IMR-90 (cell line): ENCODE results near the gene SAG. TPM values are rescaled to one million over a fixed set of nuclear protein-coding genes. Genes with fewer than 3 reads are reported as not detected.

ENCODE experiments used
- ATAC-seq: fragments of 200-7000 bp; cut with Tn5 transposase; 2 replicates; pipeline ENCODE4 v1.9.1; 2020; ENCODE audit warnings: low read depth, mild to moderate bottlenecking, moderate library complexity
- BruUV-seq: library from RNA; stranded (reverse); fragments of 400-500 nt; replicated peaks from 2 replicates; lab custom pipeline; 2021; lab: Mats Ljungman, UMichigan
- CTCF ChIA-PET: fragments of 300-600 bp; formaldehyde crosslinking; extraction: SDS; loops from one replicate; lab custom pipeline; 2021; ENCODE audit warnings: antibody characterized with exemption; lab: Yijun Ruan, JAX
- POLR2A ChIA-PET: fragments of 300-600 bp; sonication (Branson Sonifier 250); formaldehyde crosslinking; loops from one replicate; lab custom pipeline; 2022; ENCODE audit warnings: antibody characterized with exemption; ENCODE audit not compliant: unreplicated experiment; lab: Charles Lee
- DNase-seq: peaks from one replicate; pipeline ENCODE4 v3.0.0; 2013
- H2AFZ ChIP-seq: replicated peaks from 2 replicates; pipeline ENCODE3; 2013; ENCODE audit warnings: low read length, mild to moderate bottlenecking; ENCODE audit not compliant: poor library complexity
- H2AK5ac ChIP-seq: 2 replicates; pipeline ENCODE4 v1.6.1; 2013; ENCODE audit warnings: low read depth, low read length, inconsistent platforms
- H2AK9ac ChIP-seq: replicated peaks from 2 replicates; pipeline ENCODE3; 2013; ENCODE audit warnings: mild to moderate bottlenecking, low read depth, low read length, moderate library complexity; ENCODE audit not compliant: poor library complexity
- H2BK120ac ChIP-seq: 2 replicates; pipeline ENCODE4 v1.6.1; 2013; ENCODE audit warnings: low read depth, low read length, inconsistent platforms
- H2BK15ac ChIP-seq: 3 replicates; pipeline ENCODE4 v1.6.1; 2013; ENCODE audit warnings: low read depth, low read length, inconsistent platforms
- H2BK20ac ChIP-seq: 2 replicates; pipeline ENCODE4 v1.6.1; 2013; ENCODE audit warnings: low read depth, mild to moderate bottlenecking, inconsistent platforms, low read length, moderate library complexity
- H2BK5ac ChIP-seq: 2 replicates; pipeline ENCODE4 v1.6.1; 2013; ENCODE audit warnings: mild to moderate bottlenecking, low read depth, low read length, inconsistent platforms; ENCODE audit not compliant: poor library complexity, severe bottlenecking
- H3K14ac ChIP-seq: replicated peaks from 2 replicates; pipeline ENCODE4 v1.6.1; 2013; ENCODE audit warnings: low read depth, low read length, inconsistent platforms
- H3K18ac ChIP-seq: 2 replicates; pipeline ENCODE4 v1.6.1; 2013; ENCODE audit warnings: low read depth, low read length, control low read depth
- H3K23ac ChIP-seq: 2 replicates; pipeline ENCODE4 v1.6.1; 2013; ENCODE audit warnings: low read depth, low read length, inconsistent platforms
- H3K27ac ChIP-seq: 2 replicates; pipeline ENCODE4 v1.5.1; 2013; ENCODE audit warnings: mild to moderate bottlenecking, control low read depth, low read length; ENCODE audit not compliant: insufficient read depth
- H3K27me3 ChIP-seq: 2 replicates; pipeline ENCODE4 v1.6.1; 2013; ENCODE audit warnings: low read length; ENCODE audit not compliant: control insufficient read depth, insufficient read depth
- H3K36me3 ChIP-seq: 2 replicates; pipeline ENCODE4 v1.6.1; 2013; ENCODE audit warnings: low read length, mixed read lengths; ENCODE audit not compliant: control insufficient read depth, insufficient read depth
- H3K4ac ChIP-seq: 2 replicates; pipeline ENCODE4 v1.6.1; 2013; ENCODE audit warnings: low read depth, low read length, inconsistent platforms
- H3K4me1 ChIP-seq: 2 replicates; pipeline ENCODE4 v1.6.1; 2013; ENCODE audit warnings: low read length, mixed read lengths; ENCODE audit not compliant: control insufficient read depth, insufficient read depth
- H3K4me2 ChIP-seq: 2 replicates; pipeline ENCODE4 v1.6.1; 2013; ENCODE audit warnings: low read depth, mild to moderate bottlenecking, control low read depth, low read length, moderate library complexity
- H3K4me3 ChIP-seq: 2 replicates; pipeline ENCODE4 v1.5.1; 2013; ENCODE audit warnings: low read depth, mild to moderate bottlenecking, control low read depth, low read length, moderate library complexity; ENCODE audit not compliant: insufficient read depth
- H3K56ac ChIP-seq: 2 replicates; pipeline ENCODE4 v1.6.1; 2013; ENCODE audit warnings: low read length, inconsistent platforms; ENCODE audit not compliant: insufficient read depth; ENCODE audit errors: extremely low read depth
- H3K79me1 ChIP-seq, 2 experiments: 2 replicates each; pipeline ENCODE4 v1.6.1; 2013; ENCODE audit warnings: low read length in 2 of 2, inconsistent platforms in 1 of 2, low read depth in 1 of 2
- H3K9ac ChIP-seq: 2 replicates; pipeline ENCODE4 v1.6.1; 2013; ENCODE audit warnings: low read depth, low read length, control low read depth
- H3K9me1 ChIP-seq: 2 replicates; pipeline ENCODE4 v1.6.1; 2013; ENCODE audit warnings: low read length, inconsistent platforms; ENCODE audit not compliant: insufficient read depth
- H3K9me3 ChIP-seq: 2 replicates; pipeline ENCODE4 v1.6.1; 2013; ENCODE audit warnings: low read length; ENCODE audit not compliant: control insufficient read depth, insufficient read depth
- H4K20me1 ChIP-seq: 2 replicates; pipeline ENCODE4 v1.6.1; 2013; ENCODE audit warnings: low read length, inconsistent platforms; ENCODE audit not compliant: insufficient read depth
- H4K5ac ChIP-seq: 2 replicates; pipeline ENCODE4 v1.6.1; 2013; ENCODE audit warnings: mild to moderate bottlenecking, low read depth, low read length, control low read depth
- H4K8ac ChIP-seq, 2 experiments: 2 replicates each; pipeline ENCODE4 v1.6.1; 2013; ENCODE audit warnings: low read depth in 2 of 2, low read length in 2 of 2, control low read depth in 1 of 2, inconsistent platforms in 1 of 2
- H4K91ac ChIP-seq: 2 replicates; pipeline ENCODE4 v1.6.1; 2013; ENCODE audit warnings: low read depth, low read length, inconsistent platforms; ENCODE audit not compliant: insufficient read depth
- BHLHE40 ChIP-seq: fragments of 150-350 bp; IDR thresholded peaks from 2 replicates; pipeline ENCODE4 v1.6.1; 2016; ENCODE audit warnings: mild to moderate bottlenecking, low read depth, low read length
- CHD1 ChIP-seq: IDR thresholded peaks from 2 replicates; pipeline ENCODE4 v1.6.1; 2012; ENCODE audit warnings: low read depth, low read length, improper control_type of control experiment
- CTCF ChIP-seq: conservative IDR thresholded peaks from 2 replicates; pipeline ENCODE4 v1.5.1; 2012; ENCODE audit warnings: mild to moderate bottlenecking, low read depth, low read length, improper control_type of control experiment
- ELK1 ChIP-seq: fragments of 150-350 bp; IDR thresholded peaks from 2 replicates; pipeline ENCODE4 v1.6.1; 2016; ENCODE audit warnings: low read depth, mild to moderate bottlenecking, low read length, moderate library complexity, borderline replicate concordance
- NFE2L2 ChIP-seq: fragments of 150-350 bp; IDR thresholded peaks from 2 replicates; pipeline ENCODE4 v1.6.1; 2016; ENCODE audit warnings: low read depth, mild to moderate bottlenecking, low read length
- RCOR1 ChIP-seq: IDR thresholded peaks from 2 replicates; pipeline ENCODE4 v1.6.1; 2012; ENCODE audit warnings: mild to moderate bottlenecking, low read length, improper control_type of control experiment; ENCODE audit not compliant: insufficient replicate concordance
- WGBS, 2 experiments: methylation state at CpG; one replicate each; pipeline versions ENCODE4 v1.1.5 to v1.1.7; 2013; ENCODE audit warnings: missing lambda C conversion rate in 2 of 2; ENCODE audit not compliant: insufficient read length in 1 of 2; ENCODE audit errors: extremely low coverage in 2 of 2; 5-methylcytosine and 5-hydroxymethylcytosine counted together
- dilution Hi-C: fragments of 300-500 bp; cut with HindIII; formaldehyde crosslinking; loops from one replicate; pipeline ENCODE4 v1.14.3; 2018; ENCODE audit warnings: low sequenced_read_pairs; ENCODE audit not compliant: unreplicated experiment
- in situ Hi-C: fragments of 300-500 bp; cut with MboI; formaldehyde crosslinking; loops from 3 replicates; pipeline ENCODE4 v1.14.3; 2019; ENCODE audit warnings: low sequenced_read_pairs, inconsistent platforms, mixed read lengths
- intact Hi-C: fragments of 100-400 bp; cut with micrococcal nuclease; formaldehyde crosslinking; loops from 2 replicates; pipeline ENCODE4 v1.10.0; 2022
- polyA plus RNA-seq, 3 experiments: library from polyadenylated mRNA; depleted of rRNA; stranded (reverse); fragments of >200 nt; gene quantifications; 2 replicates each; pipeline ENCODE4 v1.2.3, GENCODE V29; 2012; ENCODE audit warnings: low replicate concordance in 1 of 3
- total RNA-seq: library from RNA; depleted of rRNA; stranded (reverse); fragments of >200 nt; gene quantifications from 2 replicates; pipeline ENCODE4 v1.2.3, GENCODE V29; 2012

The SAG gene
- total and polyA plus RNA-seq, 2 of the 4 experiments (the other 2 are of a cell fraction): not detected

DNA sequence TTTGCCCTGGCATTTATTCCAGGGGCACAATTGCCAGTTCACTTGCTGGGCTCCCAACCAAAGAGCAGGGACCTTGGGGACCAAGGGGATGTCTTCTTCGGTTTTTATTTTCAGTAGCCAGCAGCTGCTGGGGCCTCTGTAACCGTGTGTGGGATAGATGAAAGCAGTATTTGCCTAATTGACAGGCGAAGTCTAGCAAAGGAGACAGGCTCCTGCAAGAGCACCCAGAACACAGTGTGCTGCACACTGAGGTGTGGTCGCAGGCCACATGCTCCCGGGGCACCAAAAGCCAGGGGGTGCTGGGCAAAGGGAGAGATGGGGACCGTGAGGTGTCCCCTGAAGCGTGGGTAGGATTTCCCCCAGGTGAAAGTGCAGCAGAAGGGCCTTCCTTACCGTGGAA is 5.3 kb downstream of the SAG start:
- CTCF ChIA-PET: no interaction called here

More for the DNA sequence above, 5.3 kb downstream of the SAG start:
- no peak overlapping the region for H4K91ac ChIP-seq
- no peak overlapping the region for H3K56ac ChIP-seq
- H2AK5ac ChIP-seq: no peak overlapping the region
- 58% methylated on average over 4 of the region's 8 CpGs; no CpG with 5 or more reads in 1 of the 2 experiments for WGBS, 2 experiments
- no peak overlapping the region for H3K23ac ChIP-seq
- H2BK5ac ChIP-seq: no peak overlapping the region
- no peaks in the 10 kb centered on the region for H4K20me1 ChIP-seq
- H2AFZ ChIP-seq: no peak overlapping the region
- no TSS peak for BruUV-seq
- in situ Hi-C loops (no loop called here), intact Hi-C loops (no loop called here), dilution Hi-C loops (no loop called here)
- no peak for ATAC-seq
- no peak overlapping the region for H3K4me3 ChIP-seq
- H2BK20ac ChIP-seq: no peak overlapping the region
- H2BK15ac ChIP-seq: no peak overlapping the region
- H4K5ac ChIP-seq: no peak overlapping the region
- no peak overlapping the region for H3K9ac ChIP-seq
- peaks cover 16% of the 10 kb centered on the region for H3K27me3 ChIP-seq
- no peak overlapping the region for H2AK9ac ChIP-seq
- H3K79me1 ChIP-seq: no peaks in the 10 kb centered on the region
- no peak for TF ChIP-seq RCOR1
- TF ChIP-seq BHLHE40: no peak
- TF ChIP-seq CHD1: no peak
- TF ChIP-seq CTCF: no peak
- TF ChIP-seq ELK1: no peak
- no peak for TF ChIP-seq NFE2L2
- H3K18ac ChIP-seq: no peak overlapping the region
- no peak overlapping the region for H3K27ac ChIP-seq
- H2BK120ac ChIP-seq: no peak overlapping the region
- H3K4ac ChIP-seq: no peak overlapping the region
- no peak overlapping the region for H3K14ac ChIP-seq
- H3K9me3 ChIP-seq: no peaks in the 10 kb centered on the region
- H3K9me1 ChIP-seq: no peaks in the 10 kb centered on the region
- no peak overlapping the region for H4K8ac ChIP-seq
- no peak for DNase-seq
- H3K4me2 ChIP-seq: no peak overlapping the region
- POLR2A ChIA-PET: no interaction called here
- H3K4me1 ChIP-seq: no peaks in the 10 kb centered on the region
- no peaks in the 10 kb centered on the region for H3K36me3 ChIP-seq
